GM12874 (cell line): ENCODE data around the gene RSPH3.
A peak's percentile ranks its signal among the peaks of the same experiment; 100 is the strongest.

Source experiments
- CTCF ChIP-seq: IDR thresholded peaks from 2 replicates; pipeline ENCODE4 v1.5.1; 2011; ENCODE audit warnings: low read depth, mild to moderate bottlenecking, control low read depth, low read length, moderate library complexity; ENCODE audit not compliant: insufficient read depth

Gene RSPH3

GRCh38 chr6:158978757-158979156, 21.2 kb downstream of the RSPH3 start:
- TF ChIP-seq CTCF = no peak

GRCh38 chr6:158977382-158977781, 22.6 kb downstream of the RSPH3 start:
- TF ChIP-seq CTCF = no peak

GRCh38 chr6:158972241-158973233, 27.5 kb downstream of the RSPH3 start:
- 0 out of 2 replicates have a peak, but pooled peaks have one; percentile 9 for TF ChIP-seq CTCF

- TF ChIP-seq CTCF = no peak
Observed at GRCh38 chr6:158970640-158971275, 29.2 kb downstream of the RSPH3 start.

GRCh38 chr6:158969148-158969547, 30.9 kb downstream of the RSPH3 start:
- TF ChIP-seq CTCF = no peak

- no peak for TF ChIP-seq CTCF
Observed at GRCh38 chr6:158963020-158963808, 36.8 kb downstream of the RSPH3 start.

- no peak for TF ChIP-seq CTCF
Observed at GRCh38 chr6:158962371-158962770, 37.6 kb downstream of the RSPH3 start.
